Measurements from ENCODE around the gene FEM1A. TPM values are rescaled to one million over a fixed set of nuclear protein-coding genes. Genes with fewer than 3 reads are reported as not detected.
"Not testable (repeated sequence)": the region's sequence is repeated elsewhere in the genome, so short reads cannot be mapped to it uniquely, and the experiment has no call there.

Gene FEM1A, protein sequence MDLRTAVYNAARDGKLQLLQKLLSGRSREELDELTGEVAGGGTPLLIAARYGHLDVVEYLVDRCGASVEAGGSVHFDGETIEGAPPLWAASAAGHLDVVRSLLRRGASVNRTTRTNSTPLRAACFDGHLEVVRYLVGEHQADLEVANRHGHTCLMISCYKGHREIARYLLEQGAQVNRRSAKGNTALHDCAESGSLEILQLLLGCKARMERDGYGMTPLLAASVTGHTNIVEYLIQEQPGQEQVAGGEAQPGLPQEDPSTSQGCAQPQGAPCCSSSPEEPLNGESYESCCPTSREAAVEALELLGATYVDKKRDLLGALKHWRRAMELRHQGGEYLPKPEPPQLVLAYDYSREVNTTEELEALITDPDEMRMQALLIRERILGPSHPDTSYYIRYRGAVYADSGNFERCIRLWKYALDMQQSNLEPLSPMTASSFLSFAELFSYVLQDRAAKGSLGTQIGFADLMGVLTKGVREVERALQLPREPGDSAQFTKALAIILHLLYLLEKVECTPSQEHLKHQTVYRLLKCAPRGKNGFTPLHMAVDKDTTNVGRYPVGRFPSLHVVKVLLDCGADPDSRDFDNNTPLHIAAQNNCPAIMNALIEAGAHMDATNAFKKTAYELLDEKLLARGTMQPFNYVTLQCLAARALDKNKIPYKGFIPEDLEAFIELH
- total RNA-seq: 10 to 100 TPM in 1 of 2 donors, 1 to 10 TPM in 1; 7.1 to 15.4 TPM

DNA sequence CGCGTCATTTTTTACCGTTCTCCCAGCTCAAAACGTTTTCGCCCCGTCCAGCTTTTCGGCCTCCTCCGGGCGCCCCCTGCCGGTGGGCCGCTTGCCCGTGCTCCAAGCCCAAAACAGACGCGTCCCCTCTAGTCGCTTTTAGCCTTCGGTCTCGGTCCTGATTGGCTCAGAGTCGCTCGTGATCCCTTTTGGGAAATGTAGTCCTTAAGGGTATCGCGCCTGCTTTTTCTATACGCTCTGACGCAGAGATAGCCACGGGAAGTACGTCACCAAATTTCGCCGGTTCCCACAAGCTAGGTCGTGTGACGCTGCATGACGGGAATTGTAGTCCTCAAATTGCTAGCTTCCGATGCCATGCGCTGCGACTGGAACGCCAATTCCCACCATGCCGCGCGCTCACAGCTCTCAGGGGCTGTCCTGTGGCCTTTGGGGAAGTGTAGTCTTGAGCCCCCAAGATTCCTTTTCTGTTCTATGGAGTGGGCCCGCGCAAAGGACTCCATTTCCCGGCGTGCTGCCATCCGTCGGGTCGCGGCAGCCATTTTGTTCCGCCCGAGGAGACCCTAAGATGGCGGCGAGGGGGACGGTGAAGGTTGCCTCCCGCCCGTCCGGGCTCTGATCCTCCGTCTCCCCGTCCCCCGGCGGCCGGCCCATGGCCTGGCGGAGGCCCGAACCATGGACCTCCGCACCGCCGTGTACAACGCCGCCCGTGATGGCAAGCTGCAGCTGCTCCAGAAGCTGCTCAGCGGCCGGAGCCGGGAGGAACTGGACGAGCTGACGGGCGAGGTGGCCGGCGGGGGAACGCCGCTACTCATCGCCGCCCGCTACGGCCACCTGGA is at the start of gene FEM1A:
Gene FEM1A (plus strand): TSS at position 552 of the 836 bp plus-strand sequence. CDS start 121 bp downstream, at position 673.
- H3K27ac Mint-ChIP-seq: peak within 1 kb of the TSS; percentile 62

DNA sequence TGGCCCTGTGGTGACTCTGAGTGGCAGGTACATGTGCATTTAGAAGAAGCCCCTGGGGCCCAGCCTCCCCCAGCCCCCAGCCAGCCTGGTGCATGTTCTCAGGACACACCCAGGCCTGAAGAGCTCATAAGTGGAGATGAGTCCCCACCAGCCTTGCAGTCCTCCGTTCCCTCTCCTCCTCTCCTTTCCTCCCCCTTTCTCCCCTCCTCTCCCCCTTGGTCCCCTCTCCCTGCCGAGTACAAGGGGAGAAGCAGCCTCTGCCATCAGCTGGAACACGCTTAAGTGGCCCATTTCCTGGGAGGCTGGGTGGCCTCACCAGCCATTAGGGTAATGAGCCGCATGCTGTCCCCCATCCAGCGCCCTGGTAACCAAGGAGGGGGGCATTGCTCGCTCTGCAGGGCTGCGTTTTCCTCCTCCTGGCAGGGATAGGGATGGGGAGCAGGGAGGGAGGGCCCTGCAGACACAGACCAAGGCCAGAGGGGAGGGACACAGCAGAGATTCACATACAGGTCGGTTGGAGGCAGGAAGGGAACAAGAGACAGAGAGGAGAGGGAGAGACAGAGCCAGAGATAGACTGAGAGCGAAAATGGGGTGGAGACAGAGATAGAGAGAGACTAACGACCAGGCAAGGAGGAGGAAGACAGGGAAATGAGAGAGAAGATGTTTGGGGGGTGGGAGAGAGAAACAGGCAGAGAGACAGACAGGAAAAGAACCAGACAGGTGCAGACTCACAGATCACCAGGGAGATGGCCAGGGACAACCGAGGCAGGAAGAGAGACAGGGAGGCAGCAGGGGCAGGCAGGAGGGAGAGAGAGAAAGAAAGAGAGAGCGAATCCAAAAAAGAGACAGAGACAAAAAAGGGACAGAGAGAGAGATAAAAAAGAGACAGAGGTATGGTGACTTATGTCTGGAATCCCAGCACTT is 48.5 kb upstream of the FEM1A start:
- Mint-ChIP-seq H3K27ac (no peak overlapping the region), H3K4me1 (no peaks in the 10 kb centered on the region), H3K4me3 (no peak overlapping the region), H3K9me3 (no peaks in the 10 kb centered on the region), H3K27me3 (peaks cover 23% of the 10 kb centered on the region), H3K36me3 (ENCODE audit: low read depth) (no peaks in the 10 kb centered on the region)
- ATAC-seq (replicated peaks): no peak

More for the DNA sequence above, at the start of gene FEM1A:
- peak; percentile 92 for ATAC-seq (replicated peaks)
- Mint-ChIP-seq H3K4me3 (peak within 1 kb of the TSS; percentile 72), H3K4me1 (peaks cover 9% of the 10 kb centered on the region), H3K36me3 (ENCODE audit: low read depth) (peaks cover 44% of the 10 kb centered on the region), H3K27me3 (no peaks in the 10 kb centered on the region), H3K9me3 (no peaks in the 10 kb centered on the region)

DNA sequence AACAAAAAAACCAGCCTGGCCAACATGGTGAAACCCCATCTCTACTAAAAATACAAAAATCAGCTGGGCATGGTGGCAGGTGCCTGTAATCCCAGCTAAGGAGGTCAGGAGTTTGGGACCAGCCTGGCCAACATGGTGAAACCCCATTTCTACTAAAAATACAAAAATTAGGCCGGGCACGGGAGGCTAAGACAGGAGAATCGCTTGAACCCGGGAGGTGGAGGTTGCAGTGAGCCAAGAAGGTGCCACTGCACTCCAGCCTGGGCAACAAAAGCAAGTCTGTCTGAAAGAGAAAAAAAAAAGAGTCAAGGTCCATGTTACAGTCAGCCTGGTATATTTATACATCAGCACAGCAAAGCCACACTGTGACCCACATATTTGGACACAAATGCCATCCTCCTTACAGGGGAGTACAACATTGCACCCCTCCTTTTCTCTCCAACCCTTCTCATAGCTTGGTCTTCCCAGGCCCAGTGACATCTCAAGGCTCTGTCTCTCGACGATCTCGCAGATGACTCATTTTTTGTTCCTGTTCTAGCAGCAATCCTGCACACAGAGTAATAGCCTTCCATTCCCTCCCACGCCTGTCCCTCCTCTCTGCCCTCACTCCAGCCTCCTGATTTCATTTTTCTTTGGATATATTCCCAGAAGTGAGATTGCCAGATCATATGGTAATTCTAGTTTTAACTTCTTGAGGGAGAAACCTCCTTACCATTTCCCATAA is 46.9 kb upstream of the FEM1A start:
- ATAC-seq (replicated peaks): no peak
- H3K36me3 Mint-ChIP-seq (ENCODE audit: low read depth): no peaks in the 10 kb centered on the region
- H3K27me3 Mint-ChIP-seq: peaks cover 32% of the 10 kb centered on the region
- H3K9me3 Mint-ChIP-seq: no peaks in the 10 kb centered on the region
- no peak overlapping the region for H3K27ac Mint-ChIP-seq
- H3K4me3 Mint-ChIP-seq: no peak overlapping the region
- no peaks in the 10 kb centered on the region for H3K4me1 Mint-ChIP-seq

DNA sequence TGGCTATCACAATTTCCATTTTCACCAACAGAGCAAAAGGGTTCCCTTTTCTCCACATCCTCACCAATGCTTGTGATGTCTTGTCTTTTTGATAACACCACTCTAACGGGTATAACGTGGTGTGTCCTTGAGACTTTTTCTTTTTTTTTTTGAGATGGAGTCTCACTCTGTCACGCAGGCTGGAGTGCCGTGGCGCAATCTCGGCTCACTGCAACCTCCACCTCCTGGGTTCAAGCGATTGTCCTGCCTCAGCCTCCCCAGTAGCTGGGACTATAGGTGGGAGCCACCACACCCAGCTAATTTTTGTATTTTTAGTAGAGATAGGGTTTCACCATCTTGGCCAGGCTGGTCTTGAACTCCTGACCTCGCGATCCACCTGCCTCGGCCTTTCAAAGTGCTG is 46.4 kb upstream of the FEM1A start:
- H3K4me1 Mint-ChIP-seq; H3K9me3 Mint-ChIP-seq; H3K36me3 Mint-ChIP-seq (ENCODE audit: low read depth); H3K4me3 Mint-ChIP-seq; ATAC-seq (replicated peaks); H3K27ac Mint-ChIP-seq: not testable (repeated sequence)
- peaks cover 37% of the 10 kb centered on the region for H3K27me3 Mint-ChIP-seq

DNA sequence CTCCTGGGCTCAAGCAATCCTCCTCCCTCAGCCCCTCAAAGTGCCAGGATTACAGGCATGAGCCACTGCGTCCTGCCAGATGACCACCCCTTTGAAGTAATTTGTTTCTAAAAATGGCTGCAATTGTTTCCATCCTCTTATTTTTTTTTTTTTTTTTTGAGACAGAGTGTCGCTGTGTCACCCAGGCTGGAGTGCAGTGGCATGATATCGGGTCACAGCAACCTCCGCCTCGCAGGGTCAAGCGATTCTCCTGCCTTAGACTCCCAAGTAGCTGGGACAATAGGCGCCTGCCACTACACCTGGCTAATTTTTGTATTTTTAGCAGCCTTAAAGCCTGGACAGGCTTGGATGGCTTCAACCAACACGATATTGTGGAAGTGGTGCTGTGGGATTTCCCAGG is 45.5 kb upstream of the FEM1A start:
- no peak for ATAC-seq (replicated peaks)
- Mint-ChIP-seq H3K27ac (no peak overlapping the region), H3K4me1 (peaks cover 5% of the 10 kb centered on the region), H3K9me3 (no peaks in the 10 kb centered on the region), H3K4me3 (no peak overlapping the region), H3K36me3 (ENCODE audit: low read depth) (no peaks in the 10 kb centered on the region), H3K27me3 (peaks cover 38% of the 10 kb centered on the region)

DNA sequence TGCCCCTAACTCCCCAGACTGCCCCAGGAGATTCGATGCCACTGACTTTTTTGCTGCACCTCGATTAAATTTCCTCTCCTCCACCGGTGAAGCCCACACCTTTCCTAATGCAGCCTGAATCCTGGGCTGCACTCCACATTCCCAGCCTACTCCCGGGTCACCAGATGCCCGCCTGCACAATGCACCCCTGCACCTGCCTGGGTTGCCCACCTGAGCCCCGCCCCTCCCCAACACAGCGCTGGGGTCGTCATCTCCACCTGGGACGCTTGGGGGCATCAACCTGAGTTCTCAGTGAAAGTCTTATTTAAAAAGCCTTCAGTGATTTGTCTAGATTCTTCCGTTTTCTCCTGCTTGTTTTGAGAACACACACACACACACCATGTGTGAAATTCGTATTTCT is 43.3 kb upstream of the FEM1A start:
- Mint-ChIP-seq H3K9me3 (no peaks in the 10 kb centered on the region), H3K27ac (no peak overlapping the region), H3K4me1 (peaks cover 5% of the 10 kb centered on the region), H3K27me3 (peaks cover 29% of the 10 kb centered on the region), H3K36me3 (ENCODE audit: low read depth) (no peaks in the 10 kb centered on the region), H3K4me3 (no peak overlapping the region)
- ATAC-seq (replicated peaks): no peak

DNA sequence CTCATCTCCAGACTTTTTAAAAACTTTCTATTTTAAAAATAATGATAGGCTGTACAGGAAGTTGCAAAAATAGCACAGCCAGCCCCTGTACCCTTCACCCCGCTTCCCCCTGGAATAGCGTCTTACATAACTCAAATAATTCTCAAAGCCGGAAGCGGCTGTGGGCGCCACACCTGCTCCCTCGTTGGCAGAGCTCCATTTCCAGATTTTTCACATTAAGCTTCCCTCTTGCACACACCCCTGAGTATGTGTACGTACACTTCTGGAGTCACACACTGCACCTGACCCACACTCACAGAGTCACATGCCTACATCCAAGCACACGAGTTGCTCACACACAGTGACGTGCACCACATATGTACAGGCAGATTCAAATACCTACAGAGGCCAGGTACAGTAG is 42.9 kb upstream of the FEM1A start:
- peaks cover 5% of the 10 kb centered on the region for H3K4me1 Mint-ChIP-seq
- H3K27me3 Mint-ChIP-seq: peaks cover 26% of the 10 kb centered on the region
- no peak overlapping the region for H3K27ac Mint-ChIP-seq
- H3K4me3 Mint-ChIP-seq: no peak overlapping the region
- no peaks in the 10 kb centered on the region for H3K9me3 Mint-ChIP-seq
- H3K36me3 Mint-ChIP-seq (ENCODE audit: low read depth): no peaks in the 10 kb centered on the region
- ATAC-seq (replicated peaks): no peak

DNA sequence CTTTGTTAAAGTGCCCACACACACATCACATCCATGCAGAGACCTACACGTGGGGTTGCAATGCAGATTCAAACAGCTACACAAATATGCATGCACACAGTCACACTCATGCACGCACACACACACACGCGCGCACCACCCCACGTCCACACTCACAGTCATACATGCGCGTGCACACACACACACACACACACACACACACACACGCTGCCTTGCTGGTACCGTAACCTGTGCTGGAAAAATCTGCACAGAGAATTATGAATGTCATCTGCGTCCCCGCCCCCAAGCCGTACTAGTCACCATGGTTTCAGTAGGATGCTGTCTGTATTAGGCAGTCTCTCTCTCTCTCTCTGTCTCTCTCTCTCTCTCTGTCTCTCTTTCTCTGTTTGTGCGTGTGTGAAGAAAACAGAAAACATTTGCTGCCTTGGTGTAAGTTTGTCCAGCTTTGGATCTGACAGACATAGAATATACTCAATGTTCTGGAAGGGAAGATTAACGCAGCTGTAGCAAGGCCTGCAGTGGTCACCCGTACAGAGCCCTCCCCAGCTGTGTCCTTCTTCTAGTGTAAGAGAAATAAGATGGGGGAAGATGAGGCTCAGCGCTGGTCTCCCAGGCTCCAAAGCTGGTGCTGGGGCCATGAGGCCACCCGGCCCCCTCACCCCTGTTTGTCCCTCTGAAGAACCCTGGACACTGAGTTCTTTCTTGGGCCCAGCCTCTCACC is 41.5 kb upstream of the FEM1A start:
- Mint-ChIP-seq H3K9me3 (no peaks in the 10 kb centered on the region), H3K27me3 (peaks cover 30% of the 10 kb centered on the region), H3K36me3 (ENCODE audit: low read depth) (no peaks in the 10 kb centered on the region), H3K4me3 (no peak overlapping the region), H3K4me1 (peaks cover 5% of the 10 kb centered on the region), H3K27ac (peak overlapping the region; percentile 20)
- no peak for ATAC-seq (replicated peaks)

DNA sequence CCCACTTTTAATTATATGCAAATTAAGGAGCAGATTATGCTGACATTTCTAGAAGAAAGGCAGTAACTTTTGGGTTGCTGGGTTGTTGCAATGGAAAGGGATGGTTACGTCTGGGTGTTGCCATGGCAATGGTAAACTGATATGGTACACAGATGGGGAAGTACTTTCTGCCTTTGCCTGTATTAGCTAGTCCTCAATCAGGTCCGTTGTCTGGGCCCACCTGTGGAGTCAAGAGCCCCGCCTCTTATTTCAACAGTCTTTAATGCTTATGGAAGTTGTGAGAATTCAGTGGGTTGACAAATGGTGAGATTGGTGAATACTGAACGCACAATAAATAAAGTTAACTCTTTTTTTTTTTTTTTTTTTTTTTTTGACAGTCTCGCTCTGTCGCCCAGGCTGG is 37.3 kb upstream of the FEM1A start:
- H3K9me3 Mint-ChIP-seq: no peaks in the 10 kb centered on the region
- ATAC-seq (replicated peaks): no peak
- no peaks in the 10 kb centered on the region for H3K36me3 Mint-ChIP-seq (ENCODE audit: low read depth)
- peaks cover 10% of the 10 kb centered on the region for H3K27me3 Mint-ChIP-seq
- H3K4me3 Mint-ChIP-seq: no peak overlapping the region
- peaks cover 5% of the 10 kb centered on the region for H3K4me1 Mint-ChIP-seq
- H3K27ac Mint-ChIP-seq: no peak overlapping the region

DNA sequence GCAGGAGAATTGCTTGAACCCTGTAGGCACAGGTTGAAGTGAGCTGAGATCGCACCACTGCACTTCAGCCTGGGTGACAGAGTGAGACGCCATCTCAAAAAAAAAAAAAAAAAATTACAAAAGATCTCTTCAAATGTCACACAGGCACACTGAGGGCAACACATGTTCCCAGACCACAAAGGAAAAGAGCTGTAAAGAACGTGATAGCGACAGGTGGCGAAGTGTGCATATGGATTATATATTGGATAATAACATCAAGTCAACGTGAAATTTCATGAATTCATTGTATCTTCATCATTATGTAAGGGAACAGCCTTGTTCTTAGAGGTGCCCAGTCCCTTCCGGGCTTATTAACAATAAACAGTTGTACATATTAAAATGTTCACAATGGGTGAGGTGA is 36.1 kb upstream of the FEM1A start:
- no peak for ATAC-seq (replicated peaks)
- Mint-ChIP-seq H3K4me1 (no peaks in the 10 kb centered on the region), H3K27me3 (peaks cover 4% of the 10 kb centered on the region), H3K27ac (no peak overlapping the region), H3K36me3 (ENCODE audit: low read depth) (no peaks in the 10 kb centered on the region), H3K4me3 (no peak overlapping the region), H3K9me3 (no peaks in the 10 kb centered on the region)

DNA sequence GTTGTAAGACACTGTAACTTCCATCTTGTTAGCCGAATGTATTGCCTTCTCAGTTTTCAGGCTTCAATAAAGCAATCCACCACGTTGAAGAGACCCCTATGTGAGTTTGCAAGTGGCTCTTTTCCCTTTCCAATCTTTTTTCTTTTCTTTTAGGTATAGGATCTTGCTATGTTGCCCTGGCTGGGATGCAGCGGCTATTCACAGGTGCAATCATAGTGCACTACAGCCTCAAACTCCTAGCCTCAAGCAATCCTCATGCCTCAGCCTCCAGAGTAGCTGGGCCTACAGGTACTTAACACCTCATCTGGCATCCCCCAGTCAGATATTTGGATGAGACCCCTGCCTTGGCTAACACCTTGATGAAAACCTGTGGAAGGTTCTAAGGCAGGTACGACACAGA is 33.5 kb upstream of the FEM1A start:
- no peak for ATAC-seq (replicated peaks)
- Mint-ChIP-seq H3K4me1 (no peaks in the 10 kb centered on the region), H3K27ac (no peak overlapping the region), H3K36me3 (ENCODE audit: low read depth) (no peaks in the 10 kb centered on the region), H3K9me3 (no peaks in the 10 kb centered on the region), H3K4me3 (no peak overlapping the region), H3K27me3 (peaks cover 7% of the 10 kb centered on the region)

DNA sequence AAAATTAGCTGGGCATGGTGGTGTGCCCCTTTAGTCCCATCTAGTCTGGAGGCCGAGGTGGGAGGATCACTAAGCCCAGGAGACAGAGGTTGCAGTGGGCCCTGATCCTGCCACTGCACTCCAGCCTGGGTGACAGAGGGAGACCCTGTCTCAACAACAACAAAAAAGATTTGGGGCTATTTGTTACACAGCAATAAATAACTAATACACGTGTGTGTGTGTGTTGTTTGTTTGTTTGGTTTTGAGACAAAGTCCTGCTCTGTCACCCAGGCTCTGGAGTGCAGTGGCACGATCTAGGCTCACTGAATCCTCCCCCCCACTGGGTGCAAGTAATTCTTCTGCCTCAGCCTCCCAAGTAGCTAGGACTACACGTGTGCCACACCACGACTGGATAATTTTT is 32.9 kb upstream of the FEM1A start:
- Mint-ChIP-seq H3K9me3 (no peaks in the 10 kb centered on the region), H3K36me3 (ENCODE audit: low read depth) (no peaks in the 10 kb centered on the region), H3K4me1 (no peaks in the 10 kb centered on the region), H3K4me3 (no peak overlapping the region), H3K27ac (no peak overlapping the region), H3K27me3 (peaks cover 7% of the 10 kb centered on the region)
- ATAC-seq (replicated peaks): no peak

Data from activated T-helper 17 cell treated with anti-CD3 and anti-CD28 coated beads, Interleukin-2, amount 50 U/mL, for 72 hours (primary cell).